ENCODE data around the gene CFD. TPM values are rescaled to one million over a fixed set of nuclear protein-coding genes. Genes with fewer than 3 reads are reported as not detected.
A peak's percentile ranks its signal among the peaks of the same experiment; 100 is the strongest.

CFD gene
- total RNA-seq, 1 donor = 19.9 TPM

- Histone ChIP-seq H3K4me2 (ENCODE audit: insufficient read depth, low read length) (no peak overlapping the region), H3K36me3 (ENCODE audit: insufficient read depth, low read length) (peaks cover 55% of the 10 kb centered on the region), H3K4me3 (ENCODE audit: insufficient read depth, low read length) (no peak overlapping the region), H3K27ac (ENCODE audit: low read depth, low read length) (no peak overlapping the region), H4K20me1 (ENCODE audit: insufficient read depth, low read length) (peaks cover 47% of the 10 kb centered on the region), H3K9me3 (ENCODE audit: low read depth, low read length) (no peaks in the 10 kb centered on the region), H3K79me2 (ENCODE audit: insufficient read depth, low read length) (peaks cover 44% of the 10 kb centered on the region), H3K27me3 (ENCODE audit: insufficient read depth, low read length) (no peaks in the 10 kb centered on the region), H2AFZ (ENCODE audit: low read length) (no peak overlapping the region), H3K4me1 (ENCODE audit: insufficient read depth, low read length) (no peaks in the 10 kb centered on the region)
- no peak for TF ChIP-seq CTCF (IDR thresholded peaks at IDR 0.05; ENCODE audit: extremely low read depth, low read depth, low read length)
- peak; percentile 88 for DNase-seq (ENCODE audit: insufficient read length, low spot score, missing footprints)
Measured at GRCh38 chr19:811506-812048, 47.9 kb upstream of the CFD start.

GRCh38 chr19:812049-812746 lies 47.3 kb upstream of the CFD start:
- no peak for TF ChIP-seq CTCF (IDR thresholded peaks at IDR 0.05; ENCODE audit: extremely low read depth, low read depth, low read length)
- H3K36me3 ChIP-seq (ENCODE audit: insufficient read depth, low read length) = peaks cover 48% of the 10 kb centered on the region
- DNase-seq (ENCODE audit: insufficient read length, low spot score, missing footprints) = no peak

GRCh38 chr19:812747-813218 lies 46.7 kb upstream of the CFD start:
- peaks cover 32% of the 10 kb centered on the region for H3K79me2 ChIP-seq (ENCODE audit: insufficient read depth, low read length)
- DNase-seq (ENCODE audit: insufficient read length, low spot score, missing footprints) = no peak
- no peak overlapping the region for H3K4me3 ChIP-seq (ENCODE audit: insufficient read depth, low read length)
- TF ChIP-seq CTCF (IDR thresholded peaks at IDR 0.05; ENCODE audit: extremely low read depth, low read depth, low read length) = no peak
- no peak overlapping the region for H2AFZ ChIP-seq (ENCODE audit: low read length)
- H3K4me2 ChIP-seq (ENCODE audit: insufficient read depth, low read length) = no peak overlapping the region
- no peaks in the 10 kb centered on the region for H3K4me1 ChIP-seq (ENCODE audit: insufficient read depth, low read length)
- H3K9me3 ChIP-seq (ENCODE audit: low read depth, low read length) = no peaks in the 10 kb centered on the region
- H3K27ac ChIP-seq (ENCODE audit: low read depth, low read length) = no peak overlapping the region
- peaks cover 43% of the 10 kb centered on the region for H3K36me3 ChIP-seq (ENCODE audit: insufficient read depth, low read length)
- no peaks in the 10 kb centered on the region for H3K27me3 ChIP-seq (ENCODE audit: insufficient read depth, low read length)
- peaks cover 35% of the 10 kb centered on the region for H4K20me1 ChIP-seq (ENCODE audit: insufficient read depth, low read length)

More at GRCh38 chr19:812049-812746, 47.3 kb upstream of the CFD start:
- H3K4me2 ChIP-seq (ENCODE audit: insufficient read depth, low read length) = no peak overlapping the region
- H3K27ac ChIP-seq (ENCODE audit: low read depth, low read length) = no peak overlapping the region
- H3K9me3 ChIP-seq (ENCODE audit: low read depth, low read length) = no peaks in the 10 kb centered on the region
- no peaks in the 10 kb centered on the region for H3K4me1 ChIP-seq (ENCODE audit: insufficient read depth, low read length)
- H4K20me1 ChIP-seq (ENCODE audit: insufficient read depth, low read length) = peaks cover 41% of the 10 kb centered on the region
- no peak overlapping the region for H3K4me3 ChIP-seq (ENCODE audit: insufficient read depth, low read length)
- H3K79me2 ChIP-seq (ENCODE audit: insufficient read depth, low read length) = peaks cover 37% of the 10 kb centered on the region
- H2AFZ ChIP-seq (ENCODE audit: low read length) = no peak overlapping the region
- H3K27me3 ChIP-seq (ENCODE audit: insufficient read depth, low read length) = no peaks in the 10 kb centered on the region

All from osteoblast (primary cell).